ENCODE data around the gene ZDHHC13.

GRCh38 chr11:19116971-19117759 is at the start of gene ZDHHC13:
- peak; percentile 16 for TF ChIP-seq MAX (IDR thresholded peaks at IDR 0.05; ENCODE audit: low read depth, low read length)
- peak; percentile 98 for TF ChIP-seq POLR2A (IDR thresholded peaks at IDR 0.05; ENCODE audit: low read depth, low read length)
- no peak for TF ChIP-seq SMAD1 (IDR thresholded peaks at IDR 0.05; ENCODE audit: low read depth, partially characterized antibody)
- TF ChIP-seq POLR2AphosphoS5 (IDR thresholded peaks at IDR 0.05; ENCODE audit: low read length): peak; percentile 75; the same call in 1 of the 2 replicates
